IMR-90 (cell line): Measurements from ENCODE around the gene ROR2.

Experiments used
- BHLHE40 ChIP-seq: fragments of 150-350 bp; IDR thresholded peaks from 2 replicates; pipeline ENCODE4 v1.6.1; 2016; ENCODE audit warnings: mild to moderate bottlenecking, low read depth, low read length
- CEBPB ChIP-seq: IDR thresholded peaks from 2 replicates; pipeline ENCODE4 v1.6.1; 2012; ENCODE audit warnings: low read depth, low read length, improper control_type of control experiment
- CHD1 ChIP-seq: IDR thresholded peaks from 2 replicates; pipeline ENCODE4 v1.6.1; 2012; ENCODE audit warnings: low read depth, low read length, improper control_type of control experiment
- FOS ChIP-seq: fragments of 150-350 bp; IDR thresholded peaks from 2 replicates; pipeline ENCODE4 v1.6.1; 2016; ENCODE audit warnings: low read depth, low read length
- MAZ ChIP-seq: IDR thresholded peaks from 2 replicates; pipeline ENCODE4 v1.6.1; 2012; ENCODE audit warnings: low read depth, mild to moderate bottlenecking, low read length, improper control_type of control experiment, moderate library complexity, borderline replicate concordance
- POLR2A ChIP-seq: IDR thresholded peaks from 2 replicates; pipeline ENCODE4 v1.6.1; 2012; ENCODE audit warnings: mild to moderate bottlenecking, low read depth, low read length
- RCOR1 ChIP-seq: IDR thresholded peaks from 2 replicates; pipeline ENCODE4 v1.6.1; 2012; ENCODE audit warnings: mild to moderate bottlenecking, low read length, improper control_type of control experiment; ENCODE audit not compliant: insufficient replicate concordance
- TF ChIP-seq, protein P1 (sequence below): conservative IDR thresholded peaks from 2 replicates; pipeline ENCODE4 v1.5.1; 2012; ENCODE audit warnings: mild to moderate bottlenecking, low read depth, low read length, improper control_type of control experiment
- TF ChIP-seq, protein P2 (sequence below): fragments of 150-350 bp; IDR thresholded peaks from 2 replicates; pipeline ENCODE4 v1.6.1; 2017; ENCODE audit warnings: mild to moderate bottlenecking, antibody characterized with exemption, low read length, low read depth
- TF ChIP-seq, protein P3 (sequence below): fragments of 150-350 bp; IDR thresholded peaks from 2 replicates; pipeline ENCODE4 v1.6.1; 2016; ENCODE audit warnings: low read depth, mild to moderate bottlenecking, low read length, moderate library complexity, borderline replicate concordance

DNA sequence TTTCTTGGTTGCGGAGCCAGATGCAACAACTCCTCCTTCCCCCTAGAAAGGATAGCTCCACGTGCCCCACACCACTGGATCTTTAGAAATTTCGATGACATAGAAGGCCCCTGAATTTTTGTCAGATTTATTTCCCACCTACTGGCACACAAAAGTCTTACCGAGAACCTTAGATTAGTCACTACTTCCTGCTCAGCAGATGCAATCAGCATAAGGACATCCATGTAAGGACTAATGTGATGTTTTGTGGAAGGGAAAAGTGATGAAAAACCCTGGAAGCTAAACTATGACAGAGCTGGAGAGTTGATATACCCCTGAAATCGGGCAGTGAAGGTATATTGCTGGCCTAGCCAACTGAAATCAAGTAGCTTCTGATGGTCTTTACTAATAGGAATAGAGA is 400.9 kb downstream of the ROR2 start:
- TF ChIP-seq, protein P1, sequence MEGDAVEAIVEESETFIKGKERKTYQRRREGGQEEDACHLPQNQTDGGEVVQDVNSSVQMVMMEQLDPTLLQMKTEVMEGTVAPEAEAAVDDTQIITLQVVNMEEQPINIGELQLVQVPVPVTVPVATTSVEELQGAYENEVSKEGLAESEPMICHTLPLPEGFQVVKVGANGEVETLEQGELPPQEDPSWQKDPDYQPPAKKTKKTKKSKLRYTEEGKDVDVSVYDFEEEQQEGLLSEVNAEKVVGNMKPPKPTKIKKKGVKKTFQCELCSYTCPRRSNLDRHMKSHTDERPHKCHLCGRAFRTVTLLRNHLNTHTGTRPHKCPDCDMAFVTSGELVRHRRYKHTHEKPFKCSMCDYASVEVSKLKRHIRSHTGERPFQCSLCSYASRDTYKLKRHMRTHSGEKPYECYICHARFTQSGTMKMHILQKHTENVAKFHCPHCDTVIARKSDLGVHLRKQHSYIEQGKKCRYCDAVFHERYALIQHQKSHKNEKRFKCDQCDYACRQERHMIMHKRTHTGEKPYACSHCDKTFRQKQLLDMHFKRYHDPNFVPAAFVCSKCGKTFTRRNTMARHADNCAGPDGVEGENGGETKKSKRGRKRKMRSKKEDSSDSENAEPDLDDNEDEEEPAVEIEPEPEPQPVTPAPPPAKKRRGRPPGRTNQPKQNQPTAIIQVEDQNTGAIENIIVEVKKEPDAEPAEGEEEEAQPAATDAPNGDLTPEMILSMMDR: no peak
- TF ChIP-seq POLR2A (no peak), BHLHE40 (no peak), CEBPB (no peak), MAZ (no peak), RCOR1 (no peak), CHD1 (no peak), FOS (no peak)
- TF ChIP-seq, protein P2, sequence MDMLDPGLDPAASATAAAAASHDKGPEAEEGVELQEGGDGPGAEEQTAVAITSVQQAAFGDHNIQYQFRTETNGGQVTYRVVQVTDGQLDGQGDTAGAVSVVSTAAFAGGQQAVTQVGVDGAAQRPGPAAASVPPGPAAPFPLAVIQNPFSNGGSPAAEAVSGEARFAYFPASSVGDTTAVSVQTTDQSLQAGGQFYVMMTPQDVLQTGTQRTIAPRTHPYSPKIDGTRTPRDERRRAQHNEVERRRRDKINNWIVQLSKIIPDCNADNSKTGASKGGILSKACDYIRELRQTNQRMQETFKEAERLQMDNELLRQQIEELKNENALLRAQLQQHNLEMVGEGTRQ: no peak
- TF ChIP-seq, protein P3, sequence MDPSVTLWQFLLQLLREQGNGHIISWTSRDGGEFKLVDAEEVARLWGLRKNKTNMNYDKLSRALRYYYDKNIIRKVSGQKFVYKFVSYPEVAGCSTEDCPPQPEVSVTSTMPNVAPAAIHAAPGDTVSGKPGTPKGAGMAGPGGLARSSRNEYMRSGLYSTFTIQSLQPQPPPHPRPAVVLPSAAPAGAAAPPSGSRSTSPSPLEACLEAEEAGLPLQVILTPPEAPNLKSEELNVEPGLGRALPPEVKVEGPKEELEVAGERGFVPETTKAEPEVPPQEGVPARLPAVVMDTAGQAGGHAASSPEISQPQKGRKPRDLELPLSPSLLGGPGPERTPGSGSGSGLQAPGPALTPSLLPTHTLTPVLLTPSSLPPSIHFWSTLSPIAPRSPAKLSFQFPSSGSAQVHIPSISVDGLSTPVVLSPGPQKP: no peak
